Activated gamma-delta T cell (primary cell): ENCODE data around the gene RPL13.
"Not testable (repeated sequence)": the region's sequence is repeated elsewhere in the genome, so short reads cannot be mapped to it uniquely, and the experiment has no call there.

Experiments
- DNase-seq: peaks from one replicate; lab custom pipeline; 2025; lab: John Stamatoyannopoulos, UW

Gene RPL13

DNA sequence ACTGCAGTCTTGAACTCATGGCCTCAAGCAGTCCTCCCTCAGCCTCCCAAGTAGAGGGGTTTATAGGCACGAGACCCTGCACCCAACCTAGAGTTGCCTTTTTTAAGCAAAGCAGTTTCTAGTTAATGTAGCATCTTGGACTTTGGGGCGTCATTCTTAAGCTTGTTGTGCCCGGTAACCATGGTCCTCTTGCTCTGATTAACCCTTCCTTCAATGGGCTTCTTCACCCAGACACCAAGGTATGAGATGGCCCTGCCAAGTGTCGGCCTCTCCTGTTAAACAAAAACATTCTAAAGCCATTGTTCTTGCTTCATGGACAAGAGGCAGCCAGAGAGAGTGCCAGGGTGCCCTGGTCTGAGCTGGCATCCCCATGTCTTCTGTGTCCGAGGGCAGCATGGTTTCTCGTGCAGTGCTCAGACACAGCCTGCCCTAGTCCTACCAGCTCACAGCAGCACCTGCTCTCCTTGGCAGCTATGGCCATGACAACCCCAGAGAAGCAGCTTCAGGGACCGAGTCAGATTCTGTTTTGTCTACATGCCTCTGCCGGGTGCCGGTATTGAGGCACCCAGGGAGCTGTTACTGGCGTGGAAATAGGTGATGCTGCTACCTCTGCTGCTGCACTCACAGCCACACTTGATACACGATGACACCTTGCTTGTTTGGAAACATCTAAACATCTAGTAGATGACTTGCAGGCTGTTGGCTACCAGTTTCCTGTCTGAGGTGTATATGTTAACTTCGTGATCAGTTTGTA is 3.3 kb downstream of the RPL13 start:
- no peak for DNase-seq

DNA sequence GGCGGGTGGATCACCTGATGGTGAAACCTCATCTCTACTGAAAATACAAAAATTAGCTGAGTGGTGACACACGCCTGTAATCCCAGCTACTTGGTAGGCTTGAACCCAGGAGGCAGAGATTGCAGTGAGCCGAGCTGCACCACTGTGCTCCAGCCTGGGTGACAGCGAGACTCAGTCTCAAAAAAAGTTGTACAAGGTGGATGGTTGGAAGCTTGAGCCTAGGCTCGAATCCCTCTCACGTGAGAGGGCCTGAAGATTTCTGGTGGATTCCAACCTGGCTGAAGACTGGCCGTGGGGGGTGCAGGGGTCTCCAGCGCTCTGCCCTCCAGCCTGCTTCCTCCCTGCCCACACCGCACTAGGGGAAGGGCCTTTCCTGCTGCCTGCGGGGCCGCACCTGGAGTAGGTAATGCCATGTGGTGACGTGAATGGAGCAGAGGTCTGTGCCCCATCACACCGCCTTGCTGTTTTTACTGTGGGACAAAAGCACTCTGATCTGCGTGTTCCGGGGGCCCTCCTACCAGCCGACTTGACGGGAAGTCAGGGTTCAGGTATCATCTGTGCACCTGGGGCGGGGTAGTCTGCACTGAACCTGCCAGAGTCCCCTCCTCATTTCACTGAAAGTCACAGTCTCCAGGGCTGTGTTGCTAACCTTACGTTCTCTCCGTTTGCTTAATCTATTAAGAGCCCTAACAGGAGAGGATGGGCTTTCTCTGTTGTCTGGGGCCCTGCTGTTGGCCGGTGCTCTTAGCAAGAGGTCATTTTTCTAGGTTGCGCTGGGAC is 4.2 kb downstream of the RPL13 start:
- DNase-seq, result no peak

DNA sequence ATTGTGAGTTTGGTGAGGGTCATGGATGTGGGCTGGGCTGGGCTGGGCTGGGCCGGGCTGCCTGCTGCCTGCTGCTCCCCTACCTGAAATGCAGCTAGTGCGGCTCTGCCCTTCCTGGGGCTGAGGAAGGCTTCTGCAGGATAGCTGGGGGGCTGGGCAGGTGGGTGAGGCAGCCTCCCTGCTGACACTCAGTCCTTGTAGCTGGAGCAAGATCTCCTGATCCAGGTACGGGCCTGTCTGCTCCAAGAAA is 4.7 kb downstream of the RPL13 start:
- DNase-seq, result no peak

DNA sequence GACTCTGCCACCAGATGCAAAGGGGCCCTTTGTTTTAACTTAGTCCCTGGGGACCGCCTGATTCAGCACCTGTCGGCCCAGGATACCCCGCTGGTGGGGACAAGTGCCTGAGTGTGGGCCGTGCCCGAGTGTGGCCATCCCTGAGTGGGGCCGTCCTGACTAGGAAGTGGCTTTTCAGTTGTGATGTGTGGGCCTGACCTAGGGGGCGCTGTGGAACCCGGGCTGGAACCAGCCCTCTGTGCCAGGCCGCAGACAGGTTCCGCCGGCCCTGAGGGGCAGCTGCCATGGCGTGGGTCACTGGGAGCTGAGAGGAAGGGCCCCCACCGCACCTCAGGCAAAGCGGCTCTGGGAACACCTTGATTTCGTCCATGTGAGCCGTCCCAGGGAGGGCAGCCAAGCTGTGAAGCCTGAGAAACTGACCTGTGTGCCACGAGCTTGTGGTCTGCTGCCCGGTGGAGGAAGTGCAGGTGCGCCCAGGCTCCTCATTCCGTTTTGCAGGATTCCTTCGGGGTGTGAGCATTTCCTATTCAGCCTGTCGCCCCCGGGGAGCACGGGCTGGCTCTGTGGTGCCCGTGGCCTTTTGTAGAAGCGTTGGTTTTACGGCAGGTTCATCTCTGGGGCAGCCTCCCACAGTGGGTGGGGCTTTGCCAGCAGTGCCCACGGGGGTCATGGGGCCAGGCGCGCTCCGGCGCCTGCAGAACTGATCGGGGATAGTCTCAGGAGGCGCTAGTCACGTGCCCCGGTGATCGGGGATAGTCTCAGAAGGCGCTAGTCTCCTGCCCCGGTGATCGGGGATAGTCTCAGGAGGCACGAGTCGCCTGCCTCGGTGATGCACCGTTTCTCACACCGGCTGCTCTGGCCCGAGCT is 5.3 kb downstream of the RPL13 start:
- DNase-seq, result no peak

DNA sequence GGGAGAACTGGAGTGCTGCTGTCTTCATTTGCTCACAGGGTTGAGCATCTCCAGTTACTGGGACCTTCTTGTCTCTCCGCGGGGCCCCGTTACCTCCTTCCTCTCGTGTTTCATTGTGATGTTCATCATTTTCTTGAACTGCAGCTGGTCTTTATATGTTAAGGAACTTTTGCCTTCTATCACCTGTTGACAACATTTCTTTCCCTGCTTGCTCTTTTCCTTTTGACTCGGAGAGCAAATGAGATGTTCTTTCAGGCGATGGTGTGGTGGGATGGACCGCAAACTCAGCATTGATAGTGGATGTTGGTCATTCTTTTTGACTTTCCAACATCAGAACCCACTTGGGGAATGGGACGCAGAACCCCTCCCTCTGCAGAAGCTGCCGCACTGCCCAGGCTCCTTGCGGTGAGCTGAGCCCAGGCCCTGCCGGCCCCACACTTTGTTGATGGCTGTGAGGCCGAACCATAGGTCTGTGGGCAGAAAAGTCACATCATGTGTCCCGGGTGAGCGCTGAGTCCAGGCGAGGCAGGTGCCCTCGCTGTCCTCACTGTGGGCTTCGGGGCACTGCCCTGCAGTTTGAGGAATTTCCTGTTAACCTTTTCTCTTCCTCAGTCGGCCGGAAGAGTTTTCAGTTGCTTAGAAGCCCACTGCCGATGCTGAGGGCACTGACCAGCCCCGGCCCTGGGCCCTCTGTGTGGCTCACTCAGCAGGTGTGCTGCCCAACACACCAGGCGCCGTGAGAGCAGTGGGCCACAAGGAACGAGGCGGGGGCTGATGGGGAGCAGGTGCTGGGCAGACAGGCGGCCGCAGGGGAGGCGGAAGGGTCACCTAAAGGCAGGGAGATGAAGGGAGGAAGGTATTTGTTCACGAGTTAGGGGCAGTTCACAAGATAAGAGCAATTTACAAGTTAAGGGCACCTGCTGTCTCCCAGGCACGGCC is 7.4 kb downstream of the RPL13 start:
- DNase-seq, result no peak

DNA sequence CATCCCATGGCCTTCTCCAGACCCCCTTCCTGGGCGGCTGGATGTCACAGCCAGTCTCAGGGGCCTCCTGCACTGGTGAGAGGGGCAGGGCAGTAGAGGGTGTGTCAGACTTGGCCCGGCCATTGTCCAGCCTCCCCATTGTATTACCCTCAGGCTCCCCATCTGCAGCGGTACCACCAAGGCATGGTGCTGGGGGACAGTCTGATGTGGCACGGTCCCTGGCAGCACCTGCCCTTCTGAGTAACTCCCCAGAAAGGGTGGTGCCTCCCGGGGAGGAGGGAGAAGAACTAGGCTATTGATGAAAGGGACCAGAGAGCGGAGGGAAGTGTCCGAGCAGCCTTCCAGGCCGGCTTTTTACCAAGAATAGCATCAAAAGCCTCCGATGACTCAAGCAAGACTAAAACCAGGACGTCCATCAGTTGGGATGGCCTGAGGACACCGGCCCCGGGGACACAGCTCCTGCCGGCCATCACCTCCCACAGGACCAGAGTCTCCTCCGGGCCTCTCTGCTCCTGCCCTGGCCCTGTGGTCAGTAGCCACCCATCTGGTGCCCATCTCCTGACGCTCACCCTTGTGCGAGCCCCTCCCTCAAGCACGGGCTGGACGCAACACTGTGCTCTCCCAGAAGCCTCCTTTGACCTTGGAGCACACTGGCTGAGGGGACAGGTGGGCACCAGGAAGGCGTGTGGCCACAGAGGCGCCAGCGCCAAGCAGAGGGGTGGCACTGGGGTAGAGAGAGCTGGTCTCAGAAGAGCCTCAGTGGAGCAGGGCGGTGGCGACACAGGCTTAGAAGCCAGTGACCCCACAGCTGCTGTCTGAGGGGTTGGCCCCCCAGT is 9.2 kb downstream of the RPL13 start:
- no peak for DNase-seq

DNA sequence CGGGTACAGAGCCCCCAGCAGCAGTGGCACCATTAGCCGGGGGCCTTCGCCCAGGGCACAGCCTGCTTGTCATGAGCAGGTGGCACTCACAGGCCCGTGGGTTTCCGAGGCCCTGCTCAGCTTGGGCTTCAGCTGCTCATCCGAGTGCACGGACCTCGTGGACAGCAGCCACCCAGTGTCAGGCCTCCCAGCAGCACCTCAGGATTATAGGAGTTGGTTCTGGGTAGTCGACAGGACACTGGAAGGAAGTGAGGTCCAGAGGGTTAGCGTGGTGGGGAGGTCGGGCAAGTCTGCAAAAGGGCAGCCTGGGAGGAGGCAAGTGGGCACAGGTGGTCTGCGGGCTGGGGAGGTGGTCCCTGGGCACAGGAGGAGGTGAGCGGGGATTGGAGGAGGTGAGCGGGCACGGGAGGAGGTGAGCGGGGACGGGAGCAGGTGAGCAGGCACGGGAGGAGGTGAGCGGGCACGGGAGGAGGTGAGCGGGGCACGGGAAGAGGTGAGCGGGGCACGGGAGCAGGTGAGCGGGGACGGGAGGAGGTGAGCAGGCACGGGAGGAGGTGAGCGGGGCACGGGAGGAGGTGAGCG is 10.0 kb downstream of the RPL13 start:
- DNase-seq, result no peak

DNA sequence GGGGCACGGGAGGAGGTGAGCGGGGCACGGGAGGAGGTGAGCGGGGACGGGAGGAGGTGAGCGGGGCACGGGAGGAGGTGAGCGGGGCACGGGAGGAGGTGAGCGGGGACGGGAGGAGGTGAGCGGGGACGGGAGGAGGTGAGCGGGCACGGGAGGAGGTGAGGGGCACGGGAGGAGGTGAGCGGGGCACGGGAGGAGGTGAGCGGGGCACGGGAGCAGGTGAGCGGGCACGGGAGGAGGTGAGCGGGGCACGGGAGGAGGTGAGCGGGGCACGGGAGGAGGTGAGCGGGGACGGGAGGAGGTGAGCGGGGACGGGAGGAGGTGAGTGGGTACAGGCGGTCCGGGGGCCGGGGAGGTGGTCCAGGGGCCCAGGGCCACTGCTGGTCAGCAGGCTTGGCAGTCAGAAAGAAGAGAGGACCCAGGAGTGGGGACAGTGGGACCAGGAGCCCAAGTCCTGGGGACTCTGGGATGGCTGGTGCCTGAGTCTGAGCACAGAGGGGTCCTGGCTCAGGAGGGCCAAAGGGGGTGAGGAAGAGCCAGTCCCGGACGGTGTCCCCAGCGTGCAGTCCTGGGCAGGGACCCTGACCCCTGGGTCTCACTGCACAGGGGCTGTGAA is 10.6 kb downstream of the RPL13 start:
- DNase-seq, result not testable (repeated sequence)

DNA sequence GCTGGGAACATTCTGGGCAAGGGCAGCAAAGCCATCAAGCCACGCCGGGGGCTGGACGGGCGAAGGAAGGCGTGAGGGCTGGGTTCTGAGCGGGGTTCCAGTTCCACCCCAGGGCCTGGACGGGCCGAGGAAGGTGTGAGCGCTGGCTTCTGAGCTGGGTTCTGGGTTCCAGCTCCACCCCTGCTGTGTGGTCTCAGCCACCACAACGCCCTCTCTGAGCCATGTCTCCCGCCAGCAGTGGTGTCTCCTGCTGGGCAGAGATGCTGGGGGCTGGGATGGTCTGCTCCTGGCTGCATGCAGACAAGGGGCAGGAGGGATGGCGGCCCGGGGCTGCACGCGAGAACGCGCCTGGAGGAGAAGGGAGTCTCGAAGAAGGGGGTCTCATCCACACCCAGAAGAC is 11.2 kb downstream of the RPL13 start:
- DNase-seq, result no peak

DNA sequence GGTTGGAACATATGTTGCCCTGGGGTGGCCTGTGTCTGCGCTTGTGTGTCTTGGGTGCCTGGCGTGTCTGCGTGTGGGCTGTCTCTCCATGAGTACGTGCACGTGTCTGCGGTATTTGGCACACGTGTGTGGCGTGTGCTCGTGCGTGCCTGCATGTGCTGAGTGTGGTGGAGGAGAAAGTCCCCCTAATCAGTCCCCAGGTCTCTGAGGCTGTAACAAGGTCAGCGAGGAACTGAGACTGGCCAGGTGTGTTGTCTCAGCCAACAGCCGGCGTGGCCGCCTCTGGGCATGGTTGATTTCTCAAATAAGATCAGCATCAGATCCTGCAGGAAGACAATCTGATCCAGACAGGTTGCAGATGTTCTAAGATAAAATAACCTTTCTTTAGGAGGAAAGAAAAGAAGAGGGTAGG is 11.6 kb downstream of the RPL13 start:
- DNase-seq, result no peak

DNA sequence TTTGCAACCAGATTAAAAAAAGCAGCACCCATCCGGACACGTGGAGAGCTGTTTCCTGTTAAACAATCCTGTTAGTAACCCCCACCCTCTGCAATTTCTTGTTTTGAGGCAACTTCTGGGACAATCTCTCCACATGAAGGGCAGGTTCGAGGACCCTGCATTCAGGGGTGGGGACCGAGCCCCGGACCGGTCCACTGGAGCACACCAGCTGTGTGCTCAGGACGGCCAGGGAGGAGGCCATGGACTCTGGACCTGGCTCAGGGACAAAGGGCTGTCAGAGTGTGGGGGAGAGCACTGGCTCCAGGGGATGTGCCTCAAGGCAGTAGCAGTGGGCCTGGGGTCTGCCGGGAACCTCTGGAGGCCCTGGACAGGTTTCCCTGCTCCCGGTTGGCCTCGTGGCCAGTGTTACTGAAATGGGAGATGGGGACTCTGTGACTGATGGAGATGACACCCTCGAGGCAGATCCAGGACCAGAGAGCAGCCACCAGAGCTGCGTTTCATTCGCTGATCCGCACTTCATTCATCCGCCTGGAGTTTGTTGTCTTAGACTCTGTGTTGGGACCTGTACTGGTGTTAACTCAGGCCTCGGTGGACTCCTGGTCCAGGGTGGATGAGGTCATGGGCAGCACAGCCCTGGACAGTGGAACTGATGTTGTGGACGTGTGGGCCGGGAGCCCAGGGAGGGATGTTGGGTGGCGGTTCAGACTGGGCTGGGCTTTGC is 12.2 kb downstream of the RPL13 start:
- no peak for DNase-seq

DNA sequence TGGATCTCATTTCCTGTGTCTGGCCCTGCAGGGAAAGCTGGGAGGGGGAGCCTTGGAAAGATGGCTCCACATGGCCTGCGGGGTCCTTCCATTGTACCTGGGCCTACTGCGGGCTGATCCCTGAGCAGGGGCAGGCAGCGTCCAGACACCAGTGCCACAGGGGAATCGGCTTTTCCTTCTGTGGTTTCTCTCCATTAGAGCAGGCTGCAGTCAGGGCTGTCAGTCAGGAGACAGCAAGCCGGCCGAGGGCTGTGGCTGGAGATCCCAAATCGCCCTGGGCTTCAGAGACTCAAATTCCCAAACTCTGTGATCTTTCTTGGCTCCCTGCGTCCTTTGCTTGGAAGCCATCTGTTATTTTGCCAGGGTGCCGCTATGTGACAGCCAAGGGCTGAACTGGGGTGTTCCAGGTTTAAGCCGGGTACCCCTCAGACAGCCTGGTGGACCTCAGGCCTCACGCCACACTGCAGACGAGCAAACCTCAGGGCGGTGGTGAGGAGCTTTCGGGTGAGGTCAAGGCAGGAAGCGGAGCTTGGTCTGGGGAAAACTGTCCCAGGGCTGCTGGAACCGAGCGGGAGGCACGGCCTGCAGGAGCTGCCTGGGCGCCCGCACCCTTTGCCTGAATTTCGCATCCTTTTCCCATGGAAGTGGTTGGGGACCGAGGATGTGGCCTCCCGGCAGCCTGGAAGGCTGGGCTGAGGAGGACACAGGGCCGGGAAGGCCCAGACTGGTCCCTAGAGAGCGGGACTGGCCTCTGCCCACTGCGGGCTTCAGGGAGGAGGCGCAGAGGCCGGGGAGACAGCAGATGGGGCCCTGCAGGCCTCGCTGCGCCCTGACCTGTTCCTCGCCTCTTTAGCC is 13.6 kb downstream of the RPL13 start:
- no peak for DNase-seq

DNA sequence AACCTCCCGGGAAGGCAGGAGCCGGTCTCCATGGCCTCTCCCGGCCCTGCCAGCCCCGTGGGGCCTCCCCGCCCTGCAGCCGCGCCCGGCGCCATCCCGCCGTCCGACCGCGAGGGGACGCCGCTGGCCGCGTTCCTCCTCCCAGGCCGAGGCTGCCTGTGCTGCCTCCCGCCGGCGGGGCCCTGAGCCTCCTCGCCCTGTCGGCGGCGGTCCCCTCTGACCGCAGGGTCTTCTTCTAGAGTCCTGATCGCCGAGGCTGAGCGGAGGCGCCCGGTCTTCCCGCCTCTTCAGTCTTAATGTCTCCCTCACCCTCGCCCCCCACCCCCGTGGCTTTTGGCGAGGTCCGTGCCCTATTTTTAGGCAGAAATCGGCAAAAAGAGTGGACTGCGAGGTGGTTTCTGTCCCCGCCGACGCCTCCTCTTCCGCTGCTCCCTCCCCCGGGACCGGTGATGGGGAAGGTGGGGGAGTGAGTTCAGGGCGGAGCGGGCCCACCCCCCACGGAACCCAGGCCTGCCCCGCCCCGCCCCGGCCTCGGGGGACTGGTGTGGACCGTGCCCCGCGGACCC is 14.3 kb downstream of the RPL13 start:
- DNase-seq, result no peak

DNA sequence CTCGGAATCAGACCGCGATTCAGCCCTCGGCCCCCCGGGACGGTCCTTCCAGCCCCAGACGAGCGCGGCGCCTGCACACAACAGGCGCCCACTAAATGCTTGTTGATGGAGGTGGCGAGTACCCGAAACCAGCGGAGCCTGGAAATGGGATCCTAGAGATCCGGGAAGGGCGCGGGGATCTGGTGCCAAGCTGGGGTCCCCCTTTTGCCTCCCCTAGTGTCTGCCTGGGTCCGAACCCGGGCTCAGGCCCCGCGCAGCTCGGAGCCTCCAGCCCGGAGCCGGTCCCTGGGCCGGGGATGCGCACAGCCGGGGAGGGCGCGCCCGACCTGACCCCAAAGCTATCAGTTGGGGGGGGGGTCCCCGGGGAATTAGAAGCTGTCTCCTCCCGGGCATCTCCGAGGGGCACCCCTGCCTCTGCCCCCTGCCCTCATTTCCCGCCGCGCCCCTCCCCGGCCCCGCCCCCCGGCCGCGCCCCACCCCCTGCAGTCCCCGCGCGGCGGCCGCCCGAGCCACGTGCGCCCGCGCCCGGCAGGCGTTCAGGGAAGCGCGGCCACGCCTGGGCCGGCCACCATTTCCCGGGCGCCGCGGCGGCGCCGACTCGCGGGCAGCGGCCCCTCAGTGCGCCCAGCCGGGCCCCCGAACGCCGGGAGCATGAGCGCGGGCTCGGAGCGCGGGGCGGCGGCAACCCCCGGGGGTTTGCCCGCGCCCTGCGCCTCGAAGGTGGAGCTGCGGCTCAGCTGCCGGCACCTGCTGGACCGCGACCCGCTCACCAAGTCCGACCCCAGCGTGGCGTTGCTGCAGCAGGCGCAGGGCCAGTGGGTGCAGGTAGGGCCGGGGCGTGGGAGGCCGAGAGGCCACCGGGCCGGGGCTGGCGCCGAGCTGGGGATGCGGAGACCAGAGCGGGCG is 15.0 kb downstream of the RPL13 start, which contains the start of gene CPNE7:
Gene CPNE7 (plus strand): TSS at position 512 of the 906 bp plus-strand sequence. CDS start 140 bp downstream, at position 652.
- DNase-seq, result no peak

DNA sequence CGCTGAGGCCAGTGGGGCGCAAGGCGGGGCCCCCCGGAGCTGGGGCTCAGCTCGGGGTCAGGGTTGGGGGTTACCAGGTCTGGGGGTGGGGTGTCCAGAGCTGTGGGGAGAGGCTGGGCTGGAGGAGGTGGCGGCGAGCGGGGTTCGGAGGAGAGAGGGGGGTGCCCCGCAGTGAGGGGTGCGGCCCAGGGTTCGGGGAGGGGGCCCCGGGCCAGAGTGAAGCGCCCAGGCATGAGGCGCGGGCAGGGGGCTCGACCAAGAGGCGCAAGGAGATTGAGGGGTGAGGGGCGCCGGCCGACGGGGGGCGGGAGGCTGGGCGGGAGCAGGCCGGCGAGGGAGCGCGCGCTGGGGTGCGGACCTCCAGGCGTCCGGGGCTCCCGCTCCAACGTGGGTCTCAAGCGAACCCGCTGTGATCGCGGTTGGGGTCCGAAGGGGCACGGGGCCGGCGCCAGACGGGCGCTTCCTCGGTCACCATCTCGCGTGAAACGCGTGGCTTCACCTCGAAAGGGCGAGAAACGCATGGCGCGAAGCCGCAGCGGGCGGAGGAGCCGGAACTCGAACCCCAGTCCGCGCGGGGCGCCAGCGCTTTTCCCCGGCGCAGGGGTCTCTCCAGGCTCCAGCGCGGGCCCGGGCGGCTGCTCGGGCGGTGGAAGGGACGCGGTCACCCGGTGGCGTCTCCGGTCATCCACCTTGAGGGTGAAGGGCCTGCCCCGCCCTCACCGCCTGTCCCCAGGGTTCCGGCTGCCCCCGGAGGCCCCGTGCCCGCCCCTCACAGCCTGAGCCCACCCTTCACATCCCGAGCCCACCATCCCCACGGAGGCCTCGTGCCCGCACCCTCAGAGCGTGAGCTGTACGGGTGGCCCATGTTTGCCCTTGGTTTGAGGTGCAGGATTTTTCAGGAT is 15.9 kb downstream of the RPL13 start:
- no peak for DNase-seq
